ENCODE results near the gene GZF1.
"Not testable (repeated sequence)": the region's sequence is repeated elsewhere in the genome, so short reads cannot be mapped to it uniquely, and the experiment has no call there.

Gene GZF1

GRCh38 chr20:23347791-23348190 is 14.2 kb upstream of the GZF1 start:
- DNase-seq, result no peak

- not testable (repeated sequence) for DNase-seq
These were observed 13.5 kb upstream of the GZF1 start for GRCh38 chr20:23348510-23348909.

GRCh38 chr20:23349338-23350195 is 12.4 kb upstream of the GZF1 start:
- DNase-seq, result peak; percentile 78 to 82

- peak; percentile 94 to 96 for DNase-seq
These were observed 11.6 kb upstream of the GZF1 start, which contains the start of gene NXT1 for GRCh38 chr20:23350196-23350903. NXT1 (plus strand) TSS chr20:23350791; CDS start chr20:23354042, 3,251 bp downstream.

- peak; percentile 63 to 64 for DNase-seq
These were observed 10.8 kb upstream of the GZF1 start for GRCh38 chr20:23350904-23351838.

GRCh38 chr20:23356203-23356602 is 5.8 kb upstream of the GZF1 start:
- no peak for DNase-seq

GRCh38 chr20:23357767-23358562 is 4.0 kb upstream of the GZF1 start:
- DNase-seq, result peak; percentile 99 to 100

GRCh38 chr20:23358563-23358906 is 3.4 kb upstream of the GZF1 start:
- DNase-seq, result no peak

- DNase-seq, result no peak
These were observed 2.9 kb upstream of the GZF1 start for GRCh38 chr20:23358923-23359593.

- no peak for DNase-seq
These were observed 1.5 kb upstream of the GZF1 start for GRCh38 chr20:23360531-23360930.

- no peak for DNase-seq
These were observed 885 bp upstream of the GZF1 start for GRCh38 chr20:23361119-23361475.

- peak in 1 of 2 donors; percentile 5 for DNase-seq
These were observed 642 bp downstream of the GZF1 start for GRCh38 chr20:23362392-23363256.

GRCh38 chr20:23363257-23363649 is 1.3 kb downstream of the GZF1 start:
- DNase-seq, result no peak

GRCh38 chr20:23365390-23366165 is 3.6 kb downstream of the GZF1 start:
- no peak for DNase-seq

GRCh38 chr20:23366384-23366783 is 4.4 kb downstream of the GZF1 start:
- DNase-seq, result no peak

- DNase-seq, result no peak
These were observed 5.8 kb downstream of the GZF1 start for GRCh38 chr20:23367770-23368169.

- DNase-seq, result no peak
These were observed 6.5 kb downstream of the GZF1 start for GRCh38 chr20:23368316-23369071.

- no peak for DNase-seq
These were observed 7.3 kb downstream of the GZF1 start for GRCh38 chr20:23369072-23369823.

Measured in activated CD4-positive, alpha-beta T cell treated with anti-CD3 and anti-CD28 coated beads for 4 hours (primary cell).